OCI-LY7 (cell line): ENCODE results near the gene TEX29. TPM values are rescaled to one million over a fixed set of nuclear protein-coding genes. Genes with fewer than 3 reads are reported as not detected.

Source experiments
- BruUV-seq: library from RNA; stranded (reverse); fragments of 400-500 nt; replicated peaks from 2 replicates; lab custom pipeline; 2021; lab: Mats Ljungman, UMichigan
- CTCF ChIA-PET: fragments of 300-600 bp; sonication (Branson Sonifier 250); formaldehyde crosslinking; loops from one replicate; lab custom pipeline; 2022; ENCODE audit warnings: antibody characterized with exemption; ENCODE audit not compliant: unreplicated experiment; lab: Charles Lee
- POLR2A ChIA-PET: fragments of 300-600 bp; sonication (Branson Sonifier 250); formaldehyde crosslinking; loops from one replicate; lab custom pipeline; 2022; ENCODE audit warnings: antibody characterized with exemption; lab: Charles Lee
- DNase-seq: peaks from one replicate; pipeline ENCODE4 v3.0.0-alpha.2; 2015; ENCODE audit warnings: low spot score
- H2AFZ ChIP-seq: fragments of 200-600 bp; sonication (generic), shearing (Covaris generic); 2 replicates; pipeline ENCODE4 v1.6.1; 2014; ENCODE audit warnings: mild to moderate bottlenecking, antibody characterized with exemption, low read length, moderate library complexity
- H3K27ac ChIP-seq: fragments of 200-600 bp; sonication (generic); 2 replicates; pipeline ENCODE4 v1.5.1; 2014; ENCODE audit warnings: mixed run types, low read depth, mild to moderate bottlenecking, moderate library complexity, low read length, inconsistent platforms; ENCODE audit not compliant: poor library complexity, severe bottlenecking
- H3K36me3 ChIP-seq: fragments of 200-600 bp; sonication (generic); 2 replicates; pipeline ENCODE4 v1.6.1; 2014; ENCODE audit warnings: mild to moderate bottlenecking, antibody characterized with exemption, low read length, moderate library complexity, mixed read lengths; ENCODE audit not compliant: insufficient read depth
- H3K4me1 ChIP-seq: fragments of 200-600 bp; sonication (generic); 2 replicates; pipeline ENCODE4 v1.5.1; 2014; ENCODE audit warnings: mild to moderate bottlenecking, low read length; ENCODE audit not compliant: insufficient read depth, poor library complexity, severe bottlenecking
- H3K4me2 ChIP-seq: fragments of 200-600 bp; sonication (generic); 2 replicates; pipeline ENCODE4 v1.6.1; 2014; ENCODE audit warnings: mild to moderate bottlenecking, low read length
- H3K4me3 ChIP-seq: fragments of 200-600 bp; sonication (generic); 2 replicates; pipeline ENCODE4 v1.5.1; 2014; ENCODE audit warnings: mild to moderate bottlenecking, low read depth, low read length; ENCODE audit not compliant: poor library complexity, severe bottlenecking
- H3K79me2 ChIP-seq: fragments of 200-600 bp; sonication (generic); 2 replicates; pipeline ENCODE4 v1.6.1; 2016; ENCODE audit warnings: low read depth, mild to moderate bottlenecking, low read length, moderate library complexity, mixed read lengths; ENCODE audit not compliant: insufficient read depth
- H3K9me2 ChIP-seq: fragments of 200-600 bp; sonication (generic); 2 replicates; pipeline ENCODE4 v1.6.1; 2016; ENCODE audit warnings: mild to moderate bottlenecking, low read length, mixed read lengths; ENCODE audit not compliant: insufficient read depth
- H3K9me3 ChIP-seq: fragments of 200-600 bp; sonication (generic); 2 replicates; pipeline ENCODE4 v1.6.1; 2014; ENCODE audit warnings: mild to moderate bottlenecking, mixed run types, low read length, mixed read lengths
- H4K20me1 ChIP-seq: fragments of 200-600 bp; sonication (generic); 2 replicates; pipeline ENCODE4 v1.6.1; 2014; ENCODE audit warnings: mild to moderate bottlenecking, antibody characterized with exemption, low read length, moderate library complexity, mixed read lengths; ENCODE audit not compliant: insufficient read depth
- CTCF ChIP-seq: fragments of 200-600 bp; sonication (generic); conservative IDR thresholded peaks from 2 replicates; pipeline ENCODE4 v1.5.1; 2014; ENCODE audit warnings: mild to moderate bottlenecking, antibody characterized with exemption, low read length, moderate library complexity, mixed read lengths
- EZH2phosphoT487 ChIP-seq: fragments of 200-600 bp; sonication (generic); IDR thresholded peaks from 2 replicates; pipeline ENCODE4 v1.6.1; 2018; ENCODE audit warnings: low read depth, borderline replicate concordance, mild to moderate bottlenecking, mixed run types, antibody characterized with exemption, low read length, moderate library complexity, mixed read lengths
- intact Hi-C: fragments of 100-400 bp; cut with micrococcal nuclease; formaldehyde crosslinking; loops from one replicate; pipeline ENCODE4 v1.10.0; 2022; ENCODE audit not compliant: unreplicated experiment
- total RNA-seq, 2 experiments: library from RNA; depleted of rRNA in 1 of 2; stranded (reverse); fragments of >200 nt in 1 of 2; shearing (Covaris generic) in 1 of 2; gene quantifications; 2 replicates each; pipeline ENCODE4 v1.2.3, GENCODE V29; 2014 to 2022

Gene TEX29
- total RNA-seq, 2 experiments from 2014 or later = not detected

DNA sequence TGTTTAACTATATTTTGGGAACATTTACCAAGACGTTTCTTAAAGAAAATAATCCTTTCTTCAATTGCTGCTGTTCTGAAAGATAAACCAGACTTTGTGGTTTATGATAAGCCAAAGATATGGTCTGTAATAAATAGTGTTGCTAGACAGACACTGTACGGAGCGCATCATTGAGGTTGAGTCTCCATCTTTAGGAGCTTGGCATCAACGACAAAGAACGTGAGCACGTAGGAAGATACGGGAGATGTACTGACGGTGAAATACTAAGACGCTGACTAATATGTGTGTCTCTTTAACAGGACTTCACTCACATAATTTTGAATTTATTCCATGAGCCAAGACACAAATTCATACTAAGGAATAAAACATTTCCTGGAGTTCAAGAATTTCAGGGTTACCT is 16.2 kb downstream of the TEX29 start:
- Histone ChIP-seq H3K9me2 (no peaks in the 10 kb centered on the region; the same call in 1 of the 2 replicates), H3K4me1 (no peaks in the 10 kb centered on the region), H4K20me1 (no peaks in the 10 kb centered on the region), H3K4me2 (no peak overlapping the region), H3K36me3 (no peaks in the 10 kb centered on the region), H3K4me3 (no peak overlapping the region), H3K9me3 (no peaks in the 10 kb centered on the region), H2AFZ (no peak overlapping the region), H3K27ac (no peak overlapping the region), H3K79me2 (no peaks in the 10 kb centered on the region)
- CTCF ChIA-PET = no interaction called here
- POLR2A ChIA-PET = no interaction called here
- TF ChIP-seq CTCF (no peak), EZH2phosphoT487 (no peak)
- intact Hi-C loops = no loop called here
- BruUV-seq = no TSS peak
- DNase-seq = no peak

DNA sequence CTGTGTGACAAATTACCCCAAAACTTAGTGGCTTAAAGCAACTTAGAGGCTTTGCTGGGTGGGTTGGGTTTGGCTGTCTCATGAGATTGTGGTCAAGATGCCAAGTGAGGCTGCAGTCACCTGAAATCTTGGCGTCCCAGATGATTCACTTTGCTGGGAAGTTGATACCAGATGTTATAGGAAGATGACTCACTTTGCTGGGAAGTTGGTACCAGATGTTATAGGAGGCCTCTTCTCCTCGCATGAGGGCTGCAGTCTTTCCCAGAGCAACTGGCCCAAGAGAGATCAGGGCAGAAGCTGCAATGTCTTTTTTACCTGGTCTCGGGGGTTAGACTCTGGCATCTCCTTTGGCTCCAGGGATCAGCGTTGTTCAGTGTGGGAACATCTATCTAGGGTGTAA is 16.8 kb downstream of the TEX29 start:
- Histone ChIP-seq H3K27ac (no peak overlapping the region), H3K4me1 (no peaks in the 10 kb centered on the region), H4K20me1 (no peaks in the 10 kb centered on the region), H3K4me2 (no peak overlapping the region), H3K36me3 (no peaks in the 10 kb centered on the region), H2AFZ (no peak overlapping the region), H3K79me2 (no peaks in the 10 kb centered on the region), H3K9me3 (no peaks in the 10 kb centered on the region), H3K4me3 (no peak overlapping the region), H3K9me2 (no peaks in the 10 kb centered on the region; the same call in 1 of the 2 replicates)
- TF ChIP-seq CTCF (no peak), EZH2phosphoT487 (no peak)
- CTCF ChIA-PET = no interaction called here
- intact Hi-C loops = no loop called here
- POLR2A ChIA-PET = no interaction called here
- no peak for DNase-seq
- no TSS peak for BruUV-seq

- TF ChIP-seq CTCF = no peak
- TF ChIP-seq EZH2phosphoT487 = no peak
- Histone ChIP-seq H3K4me3 (no peak overlapping the region), H2AFZ (no peak overlapping the region), H3K4me2 (no peak overlapping the region), H4K20me1 (no peaks in the 10 kb centered on the region), H3K36me3 (no peaks in the 10 kb centered on the region), H3K4me1 (no peaks in the 10 kb centered on the region), H3K79me2 (no peaks in the 10 kb centered on the region), H3K27ac (no peak overlapping the region), H3K9me2 (no peaks in the 10 kb centered on the region; the same call in 1 of the 2 replicates), H3K9me3 (no peaks in the 10 kb centered on the region)
- DNase-seq = no peak
- CTCF ChIA-PET = no interaction called here
- BruUV-seq = no TSS peak
- POLR2A ChIA-PET = no interaction called here
- intact Hi-C loops = no loop called here
Measured at GRCh38 chr13:111337741-111338140, 17.3 kb downstream of the TEX29 start.
